HEK293 (cell line): ENCODE measurements around the gene MYT1.

ENCODE experiments used
- CTCF ChIA-PET: fragments of 350-600 bp; formaldehyde crosslinking; extraction: SDS; loops from one replicate; lab custom pipeline; 2021; ENCODE audit warnings: antibody characterized with exemption; lab: Yijun Ruan, JAX
- POLR2A ChIA-PET: fragments of 300-600 bp; formaldehyde crosslinking; extraction: SDS; loops from one replicate; lab custom pipeline; 2020; ENCODE audit warnings: antibody characterized with exemption, inconsistent platforms; lab: Yijun Ruan, JAX
- H3K27ac ChIP-seq: fragments of 200-500 bp; sonication (Bioruptor generic); 2 replicates; pipeline ENCODE4 v1.5.1; 2014; ENCODE audit warnings: low read depth, low read length, control low read depth, inconsistent platforms; ENCODE audit errors: extremely low read depth
- H3K36me3 ChIP-seq, 2 experiments: fragments of 200-500 bp in 1 of 2; sonication (Bioruptor generic) in 1 of 2; 1 replicate in 1 of 2; 2 replicates in 1 of 2; pipeline ENCODE4 v1.5.1; 2014 to 2017; ENCODE audit warnings: inconsistent platforms in 2 of 2, low read length in 2 of 2; ENCODE audit not compliant: control insufficient read depth in 2 of 2, insufficient read depth in 1 of 2
- H3K4me1 ChIP-seq: fragments of 200-500 bp; sonication (Bioruptor generic); 2 replicates; pipeline ENCODE4 v1.5.1; 2014; ENCODE audit warnings: mild to moderate bottlenecking, low read length, inconsistent platforms; ENCODE audit not compliant: control insufficient read depth, insufficient read depth
- H3K4me3 ChIP-seq: 2 replicates; pipeline ENCODE4 v1.5.1; 2011; ENCODE audit warnings: low read depth, mild to moderate bottlenecking, control low read depth, low read length, moderate library complexity
- H3K9me3 ChIP-seq: fragments of 200-500 bp; sonication (Bioruptor generic); 2 replicates; pipeline ENCODE4 v1.5.1; 2014; ENCODE audit warnings: low read depth, low read length, inconsistent platforms; ENCODE audit not compliant: control insufficient read depth, insufficient read depth
- ATF2 ChIP-seq: fragments of 450-650 bp; formaldehyde crosslinking; IDR thresholded peaks from 2 replicates; pipeline ENCODE4 v1.5.1; 2016; ENCODE audit warnings: missing biosample characterization, missing genetic modification characterization, low read depth
- ELK4 ChIP-seq: IDR thresholded peaks from 2 replicates; pipeline ENCODE4 v1.6.1; 2011; ENCODE audit warnings: mild to moderate bottlenecking, low read depth, low read length, borderline replicate concordance
- FEZF1 ChIP-seq: fragments of 450-650 bp; formaldehyde crosslinking; IDR thresholded peaks from 2 replicates; pipeline ENCODE4 v1.5.1; 2016; ENCODE audit warnings: missing biosample characterization, missing genetic modification characterization
- HOXC10 ChIP-seq: sonication (generic); formaldehyde crosslinking; IDR thresholded peaks from 2 replicates; pipeline ENCODE4 v1.8.1; 2023; ENCODE audit warnings: mild to moderate bottlenecking, missing genetic modification reagents
- KLF17 ChIP-seq: fragments of 450-650 bp; formaldehyde crosslinking; IDR thresholded peaks from 2 replicates; pipeline ENCODE4 v1.5.1; 2016; ENCODE audit warnings: missing biosample characterization, missing genetic modification characterization
- PBX3 ChIP-seq: sonication (generic); formaldehyde crosslinking; IDR thresholded peaks from 2 replicates; pipeline ENCODE4 v1.8.1; 2022; ENCODE audit warnings: mild to moderate bottlenecking, moderate library complexity, missing genetic modification reagents
- PRDM6 ChIP-seq: fragments of 450-650 bp; formaldehyde crosslinking; IDR thresholded peaks from 2 replicates; pipeline ENCODE4 v1.5.1; 2017; ENCODE audit warnings: missing biosample characterization, missing genetic modification characterization
- SP7 ChIP-seq: fragments of 450-650 bp; formaldehyde crosslinking; IDR thresholded peaks from 2 replicates; pipeline ENCODE4 v1.5.1; 2016; ENCODE audit warnings: missing biosample characterization, missing genetic modification characterization
- TCF7L2 ChIP-seq: IDR thresholded peaks from 2 replicates; pipeline ENCODE4 v1.6.1; 2011; ENCODE audit warnings: low read depth, mild to moderate bottlenecking, inconsistent platforms, low read length, moderate library complexity, borderline replicate concordance
- WT1 ChIP-seq: fragments of 450-650 bp; formaldehyde crosslinking; IDR thresholded peaks from 2 replicates; pipeline ENCODE4 v1.5.1; 2016; ENCODE audit warnings: missing biosample characterization, missing genetic modification characterization
- YY1 ChIP-seq: fragments of 450-650 bp; formaldehyde crosslinking; IDR thresholded peaks from 2 replicates; pipeline ENCODE4 v1.5.1; 2018; ENCODE audit warnings: missing biosample characterization, missing genetic modification characterization
- ZBTB17 ChIP-seq: fragments of 450-650 bp; formaldehyde crosslinking; IDR thresholded peaks from 2 replicates; pipeline ENCODE4 v1.5.1; 2016; ENCODE audit warnings: missing biosample characterization, missing genetic modification characterization
- ZBTB21 ChIP-seq: fragments of 450-650 bp; formaldehyde crosslinking; IDR thresholded peaks from 2 replicates; pipeline ENCODE4 v1.5.1; 2017; ENCODE audit warnings: missing biosample characterization, missing genetic modification characterization
- ZFHX2 ChIP-seq: fragments of 450-650 bp; formaldehyde crosslinking; conservative IDR thresholded peaks from 2 replicates; pipeline ENCODE4 v1.5.1; 2016; ENCODE audit warnings: missing biosample characterization, missing genetic modification characterization
- ZNF132 ChIP-seq: fragments of 450-650 bp; formaldehyde crosslinking; IDR thresholded peaks from 2 replicates; pipeline ENCODE4 v1.5.1; 2017; ENCODE audit warnings: missing biosample characterization, missing genetic modification characterization, borderline replicate concordance
- ZNF19 ChIP-seq: fragments of 450-650 bp; formaldehyde crosslinking; IDR thresholded peaks from 2 replicates; pipeline ENCODE4; 2016; ENCODE audit warnings: missing biosample characterization, missing genetic modification characterization, low read depth
- ZNF23 ChIP-seq: fragments of 450-650 bp; formaldehyde crosslinking; IDR thresholded peaks from 2 replicates; pipeline ENCODE4 v1.5.1; 2016; ENCODE audit warnings: missing biosample characterization, missing genetic modification characterization, borderline replicate concordance
- ZNF335 ChIP-seq: fragments of 450-650 bp; formaldehyde crosslinking; conservative IDR thresholded peaks from 2 replicates; pipeline ENCODE4 v1.5.1; 2016; ENCODE audit warnings: missing biosample characterization, missing genetic modification characterization
- ZNF350 ChIP-seq: fragments of 450-650 bp; formaldehyde crosslinking; IDR thresholded peaks from 2 replicates; pipeline ENCODE4 v1.5.0; 2017; ENCODE audit warnings: missing biosample characterization, mild to moderate bottlenecking, missing genetic modification characterization
- ZNF398 ChIP-seq: fragments of 450-650 bp; formaldehyde crosslinking; IDR thresholded peaks from 2 replicates; pipeline ENCODE4 v1.5.1; 2017; ENCODE audit warnings: missing biosample characterization, missing genetic modification characterization
- ZNF404 ChIP-seq: fragments of 450-650 bp; formaldehyde crosslinking; IDR thresholded peaks from 2 replicates; pipeline ENCODE4 v1.5.1; 2017; ENCODE audit warnings: missing biosample characterization, missing genetic modification characterization
- ZNF521 ChIP-seq: fragments of 450-650 bp; formaldehyde crosslinking; IDR thresholded peaks from 2 replicates; pipeline ENCODE4 v1.5.1; 2017; ENCODE audit warnings: missing biosample characterization, mild to moderate bottlenecking, missing genetic modification characterization
- ZNF629 ChIP-seq: fragments of 450-650 bp; formaldehyde crosslinking; IDR thresholded peaks from 2 replicates; pipeline ENCODE4 v1.5.1; 2017; ENCODE audit warnings: missing biosample characterization, missing genetic modification characterization
- ZNF776 ChIP-seq: fragments of 450-650 bp; formaldehyde crosslinking; IDR thresholded peaks from 2 replicates; pipeline ENCODE4 v1.5.0; 2017; ENCODE audit warnings: missing biosample characterization, missing genetic modification characterization, borderline replicate concordance

The MYT1 gene

GRCh38 chr20:64203037-64203777 lies 39.0 kb downstream of the MYT1 start:
- TF ChIP-seq ZFHX2 (peak; percentile 37), SP7 (tag by site-specific recombination) (peak; percentile 79), ATF2 (peak; percentile 77), KLF17 (tag by site-specific recombination) (peak; percentile 88; the same call in 1 of the 2 replicates), ZNF398 (tag by site-specific recombination) (peak; percentile 91), PBX3 (CRISPR knock-in tag) (no peak), ZNF335 (peak; percentile 48; the same call in 1 of the 2 replicates), ELK4 (no peak), ZNF629 (tag by site-specific recombination) (peak; percentile 83), ZBTB21 (peak; percentile 78), WT1 (peak; percentile 57)
- Histone ChIP-seq H3K4me1 (no peaks in the 10 kb centered on the region), H3K27ac (no peak overlapping the region), H3K9me3 (no peaks in the 10 kb centered on the region), H3K36me3 (no peaks in the 10 kb centered on the region), H3K4me3 (no peak overlapping the region)
- POLR2A ChIA-PET = no interaction called here
- CTCF ChIA-PET = no interaction called here

GRCh38 chr20:64205611-64206026 lies 41.4 kb downstream of the MYT1 start:
- no peaks in the 10 kb centered on the region for H3K36me3 ChIP-seq
- H3K27ac ChIP-seq = no peak overlapping the region
- TF ChIP-seq ZBTB17 (tag by site-specific recombination) (no peak), TCF7L2 (no peak)
- H3K4me3 ChIP-seq = no peak overlapping the region
- CTCF ChIA-PET = no interaction called here
- H3K4me1 ChIP-seq = no peaks in the 10 kb centered on the region
- POLR2A ChIA-PET = no interaction called here
- H3K9me3 ChIP-seq = no peaks in the 10 kb centered on the region

GRCh38 chr20:64206614-64207013 lies 42.4 kb downstream of the MYT1 start:
- ChIA-PET POLR2A (no interaction called here), CTCF (interaction anchor here (1.2 kb wide), 1 partner anchor 16 kb away, joined by 3 read pairs; no protein-coding TSS in a partner anchor)
- no peak overlapping the region for H3K27ac ChIP-seq
- H3K9me3 ChIP-seq = no peaks in the 10 kb centered on the region
- H3K36me3 ChIP-seq = no peaks in the 10 kb centered on the region
- no peaks in the 10 kb centered on the region for H3K4me1 ChIP-seq
- no peak overlapping the region for H3K4me3 ChIP-seq
- no peak for TF ChIP-seq PRDM6 (tag by site-specific recombination)
- TF ChIP-seq YY1 (tag by site-specific recombination) = no peak
- no peak for TF ChIP-seq ZNF23 (tag by site-specific recombination)
- TF ChIP-seq ZNF521 (tag by site-specific recombination) = no peak
- TF ChIP-seq ZNF132 (tag by site-specific recombination) = no peak
- no peak for TF ChIP-seq HOXC10
- no peak for TF ChIP-seq ZNF19
- TF ChIP-seq ZNF350 (tag by site-specific recombination) = no peak
- no peak for TF ChIP-seq FEZF1 (tag by site-specific recombination)
- TF ChIP-seq ZNF776 (tag by site-specific recombination) = no peak
- TF ChIP-seq ZNF404 = no peak
